HEK293T (cell line): ENCODE measurements around the gene HOXA5.
A peak's percentile ranks its signal among the peaks of the same experiment; 100 is the strongest.

ENCODE experiments used
- CTCF ChIA-PET: fragments of 350-600 bp; formaldehyde crosslinking; extraction: SDS; loops from one replicate; lab custom pipeline; 2021; ENCODE audit warnings: antibody characterized with exemption, inconsistent platforms; lab: Yijun Ruan, JAX
- POLR2A ChIA-PET: fragments of 350-600 bp; formaldehyde crosslinking; extraction: SDS; loops from one replicate; lab custom pipeline; 2020; ENCODE audit warnings: antibody characterized with exemption, inconsistent platforms; lab: Yijun Ruan, JAX
- DNase-seq: peaks from one replicate; pipeline ENCODE4 v3.0.0; 2012; ENCODE audit warnings: mixed read lengths; ENCODE audit errors: extremely low spot score
- ARNT ChIP-seq: fragments of 450-650 bp; IDR thresholded peaks from 2 replicates; pipeline ENCODE4 v1.6.1; 2017; ENCODE audit warnings: mild to moderate bottlenecking
- BHLHE40 ChIP-seq: fragments of 450-650 bp; IDR thresholded peaks from 2 replicates; pipeline ENCODE4 v1.6.1; 2016; ENCODE audit warnings: mild to moderate bottlenecking, moderate library complexity, borderline replicate concordance
- CTBP1 ChIP-seq: fragments of 450-650 bp; IDR thresholded peaks from 2 replicates; pipeline ENCODE4 v1.6.1; 2016; ENCODE audit warnings: borderline replicate concordance
- ELF4 ChIP-seq: fragments of 450-650 bp; IDR thresholded peaks from 2 replicates; pipeline ENCODE4 v1.6.1; 2017; ENCODE audit warnings: antibody characterized with exemption
- FOXA1 ChIP-seq: fragments of 450-650 bp; IDR thresholded peaks from 2 replicates; pipeline ENCODE4 v1.6.1; 2016; ENCODE audit warnings: mild to moderate bottlenecking
- FOXK2 ChIP-seq: fragments of 450-650 bp; IDR thresholded peaks from 2 replicates; pipeline ENCODE4 v1.6.1; 2016; ENCODE audit warnings: mild to moderate bottlenecking
- FOXM1 ChIP-seq: fragments of 450-650 bp; IDR thresholded peaks from 2 replicates; pipeline ENCODE4 v1.6.1; 2017; ENCODE audit warnings: mild to moderate bottlenecking, borderline replicate concordance
- HDGF ChIP-seq: fragments of 450-650 bp; IDR thresholded peaks from 2 replicates; pipeline ENCODE4 v1.6.1; 2017; ENCODE audit warnings: antibody characterized with exemption, borderline replicate concordance
- L3MBTL2 ChIP-seq: fragments of 450-650 bp; conservative IDR thresholded peaks from 2 replicates; pipeline ENCODE4 v1.6.1; 2016; ENCODE audit warnings: mild to moderate bottlenecking
- LEF1 ChIP-seq: fragments of 450-650 bp; IDR thresholded peaks from 2 replicates; pipeline ENCODE4 v1.6.1; 2017; ENCODE audit warnings: mild to moderate bottlenecking, borderline replicate concordance
- NFRKB ChIP-seq: fragments of 450-650 bp; IDR thresholded peaks from 2 replicates; pipeline ENCODE4 v1.6.1; 2016; ENCODE audit warnings: mild to moderate bottlenecking, moderate library complexity
- PKNOX1 ChIP-seq: fragments of 450-650 bp; IDR thresholded peaks from 2 replicates; pipeline ENCODE4 v1.6.1; 2016
- SP1 ChIP-seq: fragments of 450-650 bp; IDR thresholded peaks from 2 replicates; pipeline ENCODE4 v1.6.1; 2017
- SUZ12 ChIP-seq: fragments of 450-650 bp; IDR thresholded peaks from 2 replicates; pipeline ENCODE4 v1.6.1; 2016; ENCODE audit warnings: mild to moderate bottlenecking
- TARDBP ChIP-seq: fragments of 450-650 bp; IDR thresholded peaks from 2 replicates; pipeline ENCODE4 v1.6.1; 2016
- ZNF384 ChIP-seq: fragments of 450-650 bp; IDR thresholded peaks from 2 replicates; pipeline ENCODE4 v1.6.1; 2016

Gene HOXA5

DNA sequence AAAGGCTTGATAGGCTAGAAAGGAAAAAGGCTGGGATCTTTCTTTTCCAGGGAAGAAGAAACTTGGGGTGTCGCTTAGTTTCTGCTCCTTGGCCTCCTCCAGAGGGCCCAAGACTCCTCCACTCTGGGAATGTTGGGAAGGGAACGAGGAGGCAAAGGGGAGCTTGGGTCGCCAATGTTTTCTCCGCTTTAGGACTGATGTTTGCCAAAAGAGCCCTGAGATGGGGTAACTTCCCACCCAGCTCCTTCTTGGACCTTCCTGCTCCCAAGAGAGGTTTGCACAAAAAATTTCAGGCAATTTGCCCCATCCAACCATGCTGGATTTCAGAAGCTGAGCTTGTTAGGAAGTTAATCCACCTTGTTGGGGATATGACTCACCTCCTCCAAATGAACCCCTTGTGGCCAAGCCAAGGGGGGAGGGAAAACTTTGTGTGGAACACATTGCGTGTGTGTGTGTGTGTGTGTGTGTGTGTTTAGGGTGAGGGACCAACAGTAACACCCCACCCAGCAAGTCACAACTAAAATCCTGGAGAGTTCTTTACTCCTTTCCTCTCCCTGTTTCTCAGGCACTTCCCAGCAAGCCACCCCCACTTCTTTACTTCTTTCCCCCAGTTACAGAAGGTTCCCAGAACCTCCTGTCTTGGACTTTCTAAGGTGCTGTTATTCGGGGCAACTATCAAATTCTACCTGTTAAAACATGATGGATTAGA, 32.3 kb downstream of the HOXA5 start:
- CTCF ChIA-PET: interaction anchor here (0.8 to 1.1 kb wide), 3 partner anchors 31 to 267 kb away, joined by 3 to 4 read pairs (median 4); partner anchors contain the start of gene HOXA5
- TF ChIP-seq FOXA1 (no peak), FOXM1 (no peak), BHLHE40 (no peak), ELF4 (no peak), CTBP1 (no peak), SP1 (no peak), ZNF384 (no peak), PKNOX1 (no peak), SUZ12 (no peak), LEF1 (no peak), NFRKB (no peak), HDGF (no peak), ARNT (no peak), TARDBP (no peak), FOXK2 (no peak), L3MBTL2 (no peak)
- POLR2A ChIA-PET: interaction anchor here (0.7 to 1.5 kb wide), 16 partner anchors 9 to 257 kb away, joined by 3 to 16 read pairs (median 3); partner anchors contain the start of genes HOXA3, HOXA5 and HOXA7
- no peak for DNase-seq

DNA sequence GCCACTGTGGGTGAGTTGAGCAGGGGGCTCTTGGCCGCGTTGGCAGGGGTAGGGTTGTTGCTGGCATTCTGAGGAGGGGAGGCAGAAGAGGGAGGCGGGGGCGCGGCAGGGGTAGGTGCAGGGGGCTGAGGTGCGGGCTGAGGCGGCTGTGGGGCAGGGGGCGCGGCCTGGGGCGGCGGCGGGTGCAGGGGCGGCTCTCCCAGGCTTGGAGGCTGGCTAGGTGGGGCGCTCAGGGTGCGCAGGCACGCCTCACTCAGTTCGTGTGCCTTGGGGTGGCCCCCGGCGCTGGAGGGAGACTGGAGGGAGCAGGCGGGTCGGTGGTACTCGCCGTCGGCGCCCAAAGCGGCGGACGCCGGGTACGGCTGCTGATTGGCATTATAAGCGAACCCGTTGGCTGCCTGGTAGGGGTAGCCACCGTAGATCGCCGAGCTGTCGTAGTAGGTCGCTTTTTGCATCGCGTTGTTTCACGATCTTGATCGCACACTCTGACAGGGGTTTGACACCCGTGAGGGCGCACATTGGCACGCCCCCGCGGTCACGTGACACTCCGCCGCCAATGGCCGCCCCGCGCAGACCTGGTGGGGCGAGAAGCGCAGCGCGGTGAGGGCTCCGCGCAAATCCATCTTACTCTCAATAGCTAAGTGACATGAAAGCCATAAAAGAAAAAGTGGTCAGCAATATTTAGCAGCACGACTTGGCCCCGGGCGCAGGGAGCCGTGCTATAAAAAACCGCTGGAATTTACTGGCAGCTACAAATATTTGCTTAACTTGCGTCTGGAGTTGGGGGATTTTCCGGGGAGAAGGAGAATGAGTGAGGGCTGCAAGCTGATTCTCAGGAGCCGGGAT, 33.1 kb downstream of the HOXA5 start:
- POLR2A ChIA-PET: interaction anchor here (0.7 to 1.5 kb wide), 17 partner anchors 9 to 257 kb away, joined by 3 to 16 read pairs (median 3); partner anchors contain the start of genes HOXA3, HOXA5 and HOXA7
- no peak for TF ChIP-seq NFRKB
- TF ChIP-seq HDGF: no peak
- TF ChIP-seq ELF4: no peak
- no peak for TF ChIP-seq SP1
- TF ChIP-seq L3MBTL2: peak; percentile 46
- TF ChIP-seq PKNOX1: peak; percentile 94
- no peak for TF ChIP-seq SUZ12
- TF ChIP-seq FOXA1: no peak
- no peak for TF ChIP-seq LEF1
- TF ChIP-seq ARNT: peak; percentile 83
- no peak for TF ChIP-seq TARDBP
- TF ChIP-seq FOXK2: no peak
- TF ChIP-seq ZNF384: no peak
- peak; percentile 97 for TF ChIP-seq CTBP1
- no peak for TF ChIP-seq FOXM1
- TF ChIP-seq BHLHE40: no peak
- CTCF ChIA-PET: interaction anchor here (0.8 to 1.1 kb wide), 3 partner anchors 32 to 266 kb away, joined by 3 to 4 read pairs (median 4); partner anchors contain the start of gene HOXA5
- peak; percentile 79 for DNase-seq

DNA sequence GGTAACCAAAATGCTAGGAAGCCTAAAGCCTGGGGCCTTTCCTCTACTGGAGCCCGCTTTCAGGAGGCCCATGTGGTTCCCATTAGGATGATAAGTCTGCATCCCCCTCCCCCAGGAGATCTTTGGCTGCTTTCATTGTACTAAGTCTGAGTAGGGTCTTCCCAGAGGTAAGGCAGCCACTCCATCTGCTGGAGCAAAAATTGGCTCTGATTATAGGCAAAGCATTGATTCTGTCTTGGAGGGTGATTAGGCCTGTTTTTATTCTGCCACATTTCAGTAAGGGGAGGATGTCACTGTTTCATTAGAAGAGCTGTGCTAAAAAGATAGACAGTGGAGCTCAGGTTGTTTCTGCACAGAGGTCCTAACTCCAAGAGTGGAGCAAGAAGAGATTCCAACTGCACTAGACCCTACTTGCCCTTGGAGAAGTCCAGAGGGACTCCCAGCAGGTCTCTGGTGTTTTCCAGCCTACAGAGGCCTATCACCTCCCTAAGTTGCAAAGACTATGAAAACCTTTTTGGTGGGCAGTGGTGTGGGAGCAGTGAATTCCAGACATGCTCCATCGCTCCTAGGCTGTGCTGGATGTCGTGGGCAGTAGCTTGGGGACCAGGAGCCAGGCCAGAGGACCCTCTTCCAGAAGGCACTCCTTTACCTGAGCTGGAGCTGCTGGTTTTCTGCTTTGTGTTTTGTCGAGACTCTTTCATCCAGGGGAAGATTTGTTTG, 33.9 kb downstream of the HOXA5 start:
- ChIA-PET CTCF (no interaction called here), POLR2A (interaction anchor here (1.0 to 1.3 kb wide), 4 partner anchors 10 to 77 kb away, joined by 3 to 6 read pairs (median 5); partner anchors contain the start of gene HOXA4)
- DNase-seq: no peak
- TF ChIP-seq TARDBP: no peak
- no peak for TF ChIP-seq SUZ12
- no peak for TF ChIP-seq CTBP1
- no peak for TF ChIP-seq FOXK2
- no peak for TF ChIP-seq ZNF384

DNA sequence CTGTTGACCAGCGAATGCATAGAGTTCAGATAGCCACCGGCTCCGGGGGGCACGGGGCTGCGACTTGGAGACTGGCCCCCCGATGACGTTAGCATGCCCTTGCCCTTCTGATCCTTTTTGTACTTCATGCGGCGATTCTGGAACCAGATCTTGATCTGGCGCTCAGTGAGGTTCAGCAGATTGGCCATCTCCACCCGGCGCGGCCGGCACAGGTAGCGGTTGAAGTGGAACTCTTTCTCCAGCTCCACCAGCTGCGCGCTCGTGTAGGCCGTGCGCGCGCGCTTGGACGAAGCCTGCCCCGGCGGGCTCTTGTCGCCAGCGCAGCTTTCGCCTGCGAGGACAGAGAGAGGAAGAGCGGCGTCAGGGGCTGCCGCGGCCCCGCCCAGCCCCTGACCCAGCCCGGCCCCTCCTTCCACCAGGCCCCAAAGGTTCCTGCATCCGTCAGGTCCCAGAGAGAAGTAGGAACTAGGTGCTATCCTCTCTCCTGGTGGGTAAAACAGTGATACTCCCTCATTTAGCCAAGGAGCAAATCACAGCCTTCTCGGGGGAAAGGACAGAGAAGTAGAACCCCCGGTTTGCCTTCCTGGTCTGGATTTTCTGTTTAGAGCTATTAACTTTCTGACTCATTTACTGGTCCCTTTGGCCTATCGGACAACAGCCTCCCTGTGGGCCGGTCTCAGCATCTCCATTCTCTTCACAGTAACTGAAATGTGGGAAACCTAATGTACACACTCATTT, 34.9 kb downstream of the HOXA5 start:
- TF ChIP-seq ZNF384: no peak
- ChIA-PET CTCF (no interaction called here), POLR2A (interaction anchor here (1.0 to 1.3 kb wide), 2 partner anchors 10 to 22 kb away, joined by 4 to 6 read pairs; partner anchors contain the start of gene HOXA4)
- no peak for DNase-seq

GRCh38 chr7:27107391-27108381, 35.8 kb downstream of the HOXA5 start:
- ChIA-PET POLR2A (no interaction called here), CTCF (no interaction called here)
- TF ChIP-seq ELF4 (no peak), ZNF384 (no peak), CTBP1 (no peak), SP1 (no peak), TARDBP (no peak), NFRKB (no peak), LEF1 (no peak), HDGF (no peak), L3MBTL2 (no peak), PKNOX1 (no peak), FOXM1 (no peak), FOXK2 (no peak), FOXA1 (no peak), SUZ12 (no peak), ARNT (no peak), BHLHE40 (no peak)
- DNase-seq: no peak
